ENCODE data around the gene NXPH4.

NXPH4 gene

GRCh38 chr12:57230381-57231155, 14.0 kb downstream of the NXPH4 start:
- Histone ChIP-seq H3K9ac (ENCODE audit: low read depth in 1 of 2, low read length in 2 of 2) (peak overlapping the region; percentile 63 to 85), H3K4me1 (ENCODE audit: control insufficient read depth in 2 of 2, insufficient read depth in 2 of 2, low read length in 2 of 2) (peaks cover 20 to 21% of the 10 kb centered on the region in 2 donors), H3K27me3 (ENCODE audit: control insufficient read depth in 2 of 2, insufficient read depth in 2 of 2, low read length in 2 of 2) (peaks cover 13 to 18% of the 10 kb centered on the region in 2 donors), H3K4me3 (ENCODE audit: low read length in 2 of 2) (peak overlapping the region; percentile 72 to 95), H3K36me3 (ENCODE audit: control insufficient read depth in 2 of 2, insufficient read depth in 2 of 2, low read length in 2 of 2) (peaks cover 25 to 27% of the 10 kb centered on the region in 2 donors), H3K9me3 (ENCODE audit: control insufficient read depth in 2 of 2, low read length in 2 of 2) (no peaks in the 10 kb centered on the region), H3K27ac (ENCODE audit: low read depth in 2 of 2, low read length in 2 of 2) (no peak overlapping the region)

GRCh38 chr12:57231276-57232021, 14.9 kb downstream of the NXPH4 start:
- H3K4me1 ChIP-seq (ENCODE audit: control insufficient read depth in 2 of 2, insufficient read depth in 2 of 2, low read length in 2 of 2): peaks cover 20 to 21% of the 10 kb centered on the region in 2 donors
- H3K9ac ChIP-seq (ENCODE audit: low read depth in 1 of 2, low read length in 2 of 2): no peak overlapping the region
- no peaks in the 10 kb centered on the region for H3K9me3 ChIP-seq (ENCODE audit: control insufficient read depth in 2 of 2, low read length in 2 of 2)
- no peak overlapping the region for H3K4me3 ChIP-seq (ENCODE audit: low read length in 2 of 2)
- peaks cover 25 to 27% of the 10 kb centered on the region in 2 donors for H3K36me3 ChIP-seq (ENCODE audit: control insufficient read depth in 2 of 2, insufficient read depth in 2 of 2, low read length in 2 of 2)
- peaks cover 11 to 19% of the 10 kb centered on the region in 2 donors for H3K27me3 ChIP-seq (ENCODE audit: control insufficient read depth in 2 of 2, insufficient read depth in 2 of 2, low read length in 2 of 2)
- no peak overlapping the region for H3K27ac ChIP-seq (ENCODE audit: low read depth in 2 of 2, low read length in 2 of 2)

- no peak overlapping the region for H3K9ac ChIP-seq (ENCODE audit: low read depth in 1 of 2, low read length in 2 of 2)
- H3K4me3 ChIP-seq (ENCODE audit: low read length in 2 of 2): no peak overlapping the region
- no peak overlapping the region for H3K27ac ChIP-seq (ENCODE audit: low read depth in 2 of 2, low read length in 2 of 2)
- H3K9me3 ChIP-seq (ENCODE audit: control insufficient read depth in 2 of 2, low read length in 2 of 2): no peaks in the 10 kb centered on the region
- H3K4me1 ChIP-seq (ENCODE audit: control insufficient read depth in 2 of 2, insufficient read depth in 2 of 2, low read length in 2 of 2): peaks cover 18% of the 10 kb centered on the region in 2 donors
- peaks cover 25 to 27% of the 10 kb centered on the region in 2 donors for H3K36me3 ChIP-seq (ENCODE audit: control insufficient read depth in 2 of 2, insufficient read depth in 2 of 2, low read length in 2 of 2)
- H3K27me3 ChIP-seq (ENCODE audit: control insufficient read depth in 2 of 2, insufficient read depth in 2 of 2, low read length in 2 of 2): peaks cover 12 to 22% of the 10 kb centered on the region in 2 donors
Measured at GRCh38 chr12:57232156-57232756, 15.7 kb downstream of the NXPH4 start.

GRCh38 chr12:57233357-57234232, 17.0 kb downstream of the NXPH4 start:
- no peak overlapping the region for H3K4me3 ChIP-seq (ENCODE audit: low read length in 2 of 2)
- H3K9me3 ChIP-seq (ENCODE audit: control insufficient read depth in 2 of 2, low read length in 2 of 2): no peaks in the 10 kb centered on the region
- peaks cover 25 to 27% of the 10 kb centered on the region in 2 donors for H3K36me3 ChIP-seq (ENCODE audit: control insufficient read depth in 2 of 2, insufficient read depth in 2 of 2, low read length in 2 of 2)
- H3K27me3 ChIP-seq (ENCODE audit: control insufficient read depth in 2 of 2, insufficient read depth in 2 of 2, low read length in 2 of 2): peaks cover 13 to 35% of the 10 kb centered on the region in 2 donors
- H3K9ac ChIP-seq (ENCODE audit: low read depth in 1 of 2, low read length in 2 of 2): no peak overlapping the region
- peaks cover 16 to 24% of the 10 kb centered on the region in 2 donors for H3K4me1 ChIP-seq (ENCODE audit: control insufficient read depth in 2 of 2, insufficient read depth in 2 of 2, low read length in 2 of 2)
- H3K27ac ChIP-seq (ENCODE audit: low read depth in 2 of 2, low read length in 2 of 2): no peak overlapping the region

GRCh38 chr12:57234233-57234570, 17.6 kb downstream of the NXPH4 start:
- peaks cover 20 to 26% of the 10 kb centered on the region in 2 donors for H3K4me1 ChIP-seq (ENCODE audit: control insufficient read depth in 2 of 2, insufficient read depth in 2 of 2, low read length in 2 of 2)

GRCh38 chr12:57234571-57235016, 18.0 kb downstream of the NXPH4 start:
- Histone ChIP-seq H3K9me3 (ENCODE audit: control insufficient read depth in 2 of 2, low read length in 2 of 2) (no peaks in the 10 kb centered on the region), H3K27ac (ENCODE audit: low read depth in 2 of 2, low read length in 2 of 2) (no peak overlapping the region), H3K4me3 (ENCODE audit: low read length in 2 of 2) (no peak overlapping the region), H3K9ac (ENCODE audit: low read depth in 1 of 2, low read length in 2 of 2) (no peak overlapping the region), H3K36me3 (ENCODE audit: control insufficient read depth in 2 of 2, insufficient read depth in 2 of 2, low read length in 2 of 2) (peaks cover 25 to 27% of the 10 kb centered on the region in 2 donors), H3K4me1 (ENCODE audit: control insufficient read depth in 2 of 2, insufficient read depth in 2 of 2, low read length in 2 of 2) (peaks cover 24 to 28% of the 10 kb centered on the region in 2 donors), H3K27me3 (ENCODE audit: control insufficient read depth in 2 of 2, insufficient read depth in 2 of 2, low read length in 2 of 2) (peaks cover 19 to 36% of the 10 kb centered on the region in 2 donors)

More at GRCh38 chr12:57234233-57234570, 17.6 kb downstream of the NXPH4 start:
- no peak overlapping the region for H3K27ac ChIP-seq (ENCODE audit: low read depth in 2 of 2, low read length in 2 of 2)
- no peak overlapping the region for H3K4me3 ChIP-seq (ENCODE audit: low read length in 2 of 2)
- H3K36me3 ChIP-seq (ENCODE audit: control insufficient read depth in 2 of 2, insufficient read depth in 2 of 2, low read length in 2 of 2): peaks cover 25 to 27% of the 10 kb centered on the region in 2 donors
- no peaks in the 10 kb centered on the region for H3K9me3 ChIP-seq (ENCODE audit: control insufficient read depth in 2 of 2, low read length in 2 of 2)
- no peak overlapping the region for H3K9ac ChIP-seq (ENCODE audit: low read depth in 1 of 2, low read length in 2 of 2)
- H3K27me3 ChIP-seq (ENCODE audit: control insufficient read depth in 2 of 2, insufficient read depth in 2 of 2, low read length in 2 of 2): peaks cover 17 to 36% of the 10 kb centered on the region in 2 donors

GRCh38 chr12:57235017-57235727, 18.6 kb downstream of the NXPH4 start:
- Histone ChIP-seq H3K27me3 (ENCODE audit: control insufficient read depth in 2 of 2, insufficient read depth in 2 of 2, low read length in 2 of 2) (peaks cover 24 to 36% of the 10 kb centered on the region in 2 donors), H3K36me3 (ENCODE audit: control insufficient read depth in 2 of 2, insufficient read depth in 2 of 2, low read length in 2 of 2) (peaks cover 25 to 27% of the 10 kb centered on the region in 2 donors), H3K9ac (ENCODE audit: low read depth in 1 of 2, low read length in 2 of 2) (no peak overlapping the region), H3K27ac (ENCODE audit: low read depth in 2 of 2, low read length in 2 of 2) (no peak overlapping the region), H3K9me3 (ENCODE audit: control insufficient read depth in 2 of 2, low read length in 2 of 2) (no peaks in the 10 kb centered on the region), H3K4me1 (ENCODE audit: control insufficient read depth in 2 of 2, insufficient read depth in 2 of 2, low read length in 2 of 2) (peaks cover 24 to 30% of the 10 kb centered on the region in 2 donors), H3K4me3 (ENCODE audit: low read length in 2 of 2) (no peak overlapping the region)

- peaks cover 25 to 27% of the 10 kb centered on the region in 2 donors for H3K36me3 ChIP-seq (ENCODE audit: control insufficient read depth in 2 of 2, insufficient read depth in 2 of 2, low read length in 2 of 2)
- H3K9ac ChIP-seq (ENCODE audit: low read depth in 1 of 2, low read length in 2 of 2): no peak overlapping the region
- peaks cover 28 to 36% of the 10 kb centered on the region in 2 donors for H3K27me3 ChIP-seq (ENCODE audit: control insufficient read depth in 2 of 2, insufficient read depth in 2 of 2, low read length in 2 of 2)
- H3K4me3 ChIP-seq (ENCODE audit: low read length in 2 of 2): no peak overlapping the region
- no peaks in the 10 kb centered on the region for H3K9me3 ChIP-seq (ENCODE audit: control insufficient read depth in 2 of 2, low read length in 2 of 2)
- no peak overlapping the region for H3K27ac ChIP-seq (ENCODE audit: low read depth in 2 of 2, low read length in 2 of 2)
- peaks cover 24 to 30% of the 10 kb centered on the region in 2 donors for H3K4me1 ChIP-seq (ENCODE audit: control insufficient read depth in 2 of 2, insufficient read depth in 2 of 2, low read length in 2 of 2)
Measured at GRCh38 chr12:57235728-57236131, 19.1 kb downstream of the NXPH4 start.
